GM19099 (cell line): ENCODE results near the gene EGLN2.
A peak's percentile ranks its signal among the peaks of the same experiment; 100 is the strongest.

Experiments used
- POLR2A ChIP-seq: IDR thresholded peaks from 3 replicates; pipeline ENCODE4 v1.6.1; 2011; ENCODE audit warnings: low read depth; ENCODE audit not compliant: insufficient read length; ENCODE audit errors: extremely low read depth

Gene EGLN2

GRCh38 chr19:40806423-40807146, 7.6 kb downstream of the EGLN2 start:
- no peak for TF ChIP-seq POLR2A

DNA sequence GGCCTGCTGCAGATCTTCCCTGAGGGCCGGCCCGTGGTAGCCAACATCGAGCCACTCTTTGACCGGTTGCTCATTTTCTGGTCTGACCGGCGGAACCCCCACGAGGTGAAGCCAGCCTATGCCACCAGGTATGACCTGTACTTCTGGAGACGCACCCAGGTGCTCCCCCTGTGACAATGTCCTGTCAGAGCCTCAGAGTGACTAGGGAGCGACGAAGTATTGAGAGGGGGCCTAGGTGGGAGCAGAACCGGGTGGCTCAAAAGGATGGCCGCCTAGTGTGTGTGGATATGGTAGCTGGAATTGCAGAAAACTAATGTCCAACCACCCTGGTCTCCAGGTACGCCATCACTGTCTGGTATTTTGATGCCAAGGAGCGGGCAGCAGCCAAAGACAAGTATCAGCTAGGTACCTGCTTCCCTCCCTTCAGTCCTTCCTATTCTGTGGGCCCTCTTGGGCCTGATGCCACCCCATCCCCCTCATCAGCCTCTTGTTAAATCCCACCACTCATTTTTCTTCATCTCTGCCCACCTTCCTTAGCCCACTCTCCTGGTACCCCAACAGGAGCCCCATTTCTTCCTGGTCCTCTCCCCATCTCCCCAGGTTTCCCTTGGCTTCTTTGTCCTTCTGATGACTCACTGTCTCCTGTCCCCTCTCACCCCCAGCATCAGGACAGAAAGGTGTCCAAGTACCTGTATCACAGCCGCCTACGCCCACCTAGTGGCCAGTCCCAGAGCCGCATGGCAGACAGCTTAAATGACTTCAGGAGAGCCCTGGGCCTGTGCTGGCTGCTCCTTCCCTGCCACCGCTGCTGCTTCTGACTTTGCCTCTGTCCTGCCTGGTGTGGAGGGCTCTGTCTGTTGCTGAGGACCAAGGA, 8.4 kb downstream of the EGLN2 start:
- no peak for TF ChIP-seq POLR2A

DNA sequence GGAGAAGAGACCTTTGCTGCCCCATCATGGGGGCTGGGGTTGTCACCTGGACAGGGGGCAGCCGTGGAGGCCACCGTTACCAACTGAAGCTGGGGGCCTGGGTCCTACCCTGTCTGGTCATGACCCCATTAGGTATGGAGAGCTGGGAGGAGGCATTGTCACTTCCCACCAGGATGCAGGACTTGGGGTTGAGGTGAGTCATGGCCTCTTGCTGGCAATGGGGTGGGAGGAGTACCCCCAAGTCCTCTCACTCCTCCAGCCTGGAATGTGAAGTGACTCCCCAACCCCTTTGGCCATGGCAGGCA, 9.0 kb downstream of the EGLN2 start:
- TF ChIP-seq POLR2A, result no peak

GRCh38 chr19:40808497-40808896, 9.5 kb downstream of the EGLN2 start:
- TF ChIP-seq POLR2A, result peak; percentile 18

DNA sequence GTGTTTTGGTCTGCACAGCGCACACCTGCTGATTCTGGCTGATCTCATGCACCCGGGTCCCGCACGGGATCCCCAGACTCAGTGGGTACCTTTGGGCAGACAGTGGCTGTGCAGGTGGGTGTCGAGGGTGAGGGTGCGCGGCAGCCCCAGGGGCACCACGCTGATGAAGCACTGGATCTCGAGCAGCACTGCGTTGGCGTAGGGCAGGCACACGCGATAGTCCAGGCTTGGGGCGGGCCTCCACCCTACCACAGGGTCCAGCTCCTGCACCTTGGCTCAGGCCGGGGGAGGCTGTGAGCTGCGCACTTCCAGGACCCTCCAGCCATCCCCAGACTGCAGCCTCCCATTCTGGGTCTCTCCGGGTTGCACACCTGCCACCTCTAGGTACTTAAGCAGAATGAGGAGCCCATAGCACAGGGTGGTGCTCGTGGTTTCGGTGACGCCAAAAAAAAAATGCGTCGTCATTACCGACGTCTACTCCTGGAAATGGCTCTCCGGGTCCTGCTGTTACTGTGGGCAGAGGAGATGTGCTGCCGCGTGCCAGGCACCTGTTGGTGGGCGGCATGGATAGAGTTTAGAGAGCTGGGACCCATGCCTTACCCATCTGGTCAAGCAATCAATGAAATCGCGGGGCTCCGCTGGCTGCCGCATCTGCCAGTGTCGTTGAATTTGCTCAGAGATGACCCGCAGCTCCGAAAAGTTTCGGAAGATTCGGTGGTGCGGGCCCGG, 10.5 kb downstream of the EGLN2 start:
- no peak for TF ChIP-seq POLR2A

GRCh38 chr19:40810160-40810559, 11.2 kb downstream of the EGLN2 start:
- no peak for TF ChIP-seq POLR2A

DNA sequence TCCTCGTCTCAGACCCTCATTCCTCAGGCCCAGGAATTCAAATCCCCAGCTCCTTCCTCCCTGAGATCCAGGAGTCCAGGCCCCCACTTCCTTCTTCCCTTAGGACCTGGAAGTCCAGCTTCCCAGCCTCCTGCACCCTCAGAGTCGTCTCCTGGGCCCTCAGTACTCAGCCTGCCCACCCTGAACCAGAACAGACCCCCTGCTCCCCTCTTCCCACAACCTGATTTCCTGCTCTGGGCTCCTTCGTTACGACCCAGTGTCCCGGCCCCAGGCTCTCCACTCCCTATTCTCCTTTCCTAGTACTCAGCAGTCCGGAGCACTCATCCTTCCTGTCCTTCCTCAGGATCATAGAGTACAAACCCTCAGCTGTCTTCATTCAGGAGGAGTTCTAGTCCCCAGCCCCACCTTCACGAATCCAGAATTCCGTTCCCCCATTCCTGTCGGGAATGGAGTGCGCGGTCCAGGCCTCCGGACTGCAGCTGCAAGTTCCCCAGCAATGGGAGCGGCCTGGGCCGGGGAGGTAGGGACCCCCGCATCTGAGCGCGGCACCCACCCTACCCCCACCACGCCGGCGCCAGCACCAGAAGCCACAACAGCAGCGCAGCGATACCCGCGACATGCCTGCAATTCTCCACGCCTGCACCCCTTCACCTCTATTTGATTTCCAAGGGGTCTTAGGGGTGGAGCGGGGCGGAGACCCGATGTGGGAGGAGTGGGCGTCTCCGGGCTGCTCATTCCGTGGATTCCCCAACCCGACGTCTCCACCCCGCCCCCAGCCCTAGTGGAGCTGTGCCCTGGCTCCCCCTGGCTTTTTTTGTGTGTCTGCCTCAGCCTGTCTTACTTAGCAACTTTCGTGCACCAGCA, 12.7 kb downstream of the EGLN2 start:
- TF ChIP-seq POLR2A, result no peak

GRCh38 chr19:40813182-40813581, 14.2 kb downstream of the EGLN2 start:
- no peak for TF ChIP-seq POLR2A

DNA sequence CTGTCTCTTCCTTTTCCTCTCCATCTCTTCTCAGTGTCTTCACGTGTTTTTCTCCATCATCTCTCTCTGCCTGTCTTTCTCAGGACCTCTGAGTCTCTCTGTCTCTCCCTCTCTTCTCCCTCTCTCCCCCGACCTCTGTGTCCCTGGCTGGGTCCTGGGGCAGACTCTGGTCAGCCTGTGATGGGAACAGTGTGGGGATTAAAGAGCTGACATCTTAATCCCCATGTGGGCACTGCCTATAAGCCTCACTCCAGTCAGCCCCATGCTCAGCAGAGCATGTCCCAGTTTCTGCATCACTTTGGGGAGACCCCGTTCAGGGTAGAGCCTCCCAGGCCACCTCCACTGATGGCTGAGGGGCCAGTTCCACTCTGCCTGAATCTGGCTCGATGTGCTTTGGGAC, 16.2 kb downstream of the EGLN2 start:
- TF ChIP-seq POLR2A, result no peak

- no peak for TF ChIP-seq POLR2A
Measured at GRCh38 chr19:40822161-40822560, 23.2 kb downstream of the EGLN2 start.

DNA sequence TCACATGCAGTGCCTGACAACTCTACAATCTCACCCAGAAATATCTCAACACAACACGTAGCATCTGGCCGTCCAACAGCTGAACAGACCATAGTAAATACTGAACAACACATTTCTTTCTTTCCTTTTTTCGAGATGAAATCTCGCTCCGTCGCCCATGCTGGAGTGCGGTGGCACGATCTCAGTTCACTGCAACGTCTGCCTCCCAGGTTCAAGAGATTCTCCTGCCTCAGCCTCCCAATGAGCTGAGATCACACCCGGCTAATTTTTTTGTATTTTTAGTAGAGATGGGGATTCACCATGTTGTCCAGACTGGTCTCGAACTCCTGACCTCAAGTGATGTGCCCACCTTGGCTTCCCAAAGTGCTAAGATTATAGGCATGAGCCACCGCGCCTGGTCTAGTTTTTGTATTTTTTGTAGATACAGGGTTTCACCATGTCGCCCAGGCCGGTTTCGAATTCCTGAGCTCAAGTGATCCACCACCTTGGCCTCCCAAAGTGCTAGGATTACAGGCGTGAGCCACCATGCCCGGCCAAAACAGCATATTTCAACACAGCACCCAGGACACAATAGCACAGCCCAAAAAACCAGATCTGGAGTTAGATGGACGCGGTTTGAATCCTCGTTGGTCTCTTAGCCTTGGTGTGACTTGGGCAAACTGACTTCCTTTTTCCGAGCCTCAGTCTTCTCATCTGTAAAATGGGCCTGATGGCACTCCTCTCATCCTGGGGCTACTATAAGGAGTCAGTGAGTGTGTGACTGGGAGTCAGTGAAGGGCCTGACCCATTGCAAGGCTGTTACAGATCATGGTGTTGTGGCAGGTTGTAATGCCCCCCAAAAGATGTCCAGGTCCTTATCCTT, 28.6 kb downstream of the EGLN2 start:
- no peak for TF ChIP-seq POLR2A

- TF ChIP-seq POLR2A, result no peak
Measured at GRCh38 chr19:40829205-40829604, 30.2 kb downstream of the EGLN2 start.

- no peak for TF ChIP-seq POLR2A
Measured at GRCh38 chr19:40831502-40832430, 32.8 kb downstream of the EGLN2 start.
